Uterus (tissue), 4 donors: ENCODE data around the gene PCGF1. TPM values are rescaled to one million over a fixed set of nuclear protein-coding genes. Genes with fewer than 3 reads are reported as not detected.

Experiments used
- DNase-seq, 2 donors: peaks; one replicate each; pipeline ENCODE4 v3.0.0-alpha.2; 2019 to 2020
- H3K27ac ChIP-seq, 2 donors: fragments of 200-600 bp; sonication (generic); 1 replicate in 1 of 2; 2 replicates in 1 of 2; pipeline ENCODE4 v1.5.1; 2016 to 2018
- H3K27me3 ChIP-seq, 2 donors: fragments of 200-600 bp; sonication (generic); one replicate each; pipeline ENCODE4 v1.5.1; 2018 to 2019; ENCODE audit warnings: control low read depth in 1 of 2
- H3K36me3 ChIP-seq, 2 donors: fragments of 200-600 bp; sonication (generic); one replicate each; pipeline ENCODE4 v1.5.1; 2019; ENCODE audit warnings: control low read depth in 1 of 2
- H3K4me1 ChIP-seq, 2 donors: fragments of 200-600 bp; sonication (generic); one replicate each; pipeline ENCODE4 v1.5.1; 2018 to 2019; ENCODE audit warnings: control low read depth in 1 of 2
- H3K4me3 ChIP-seq, 2 donors: fragments of 200-600 bp; sonication (generic); 1 replicate in 1 of 2; 2 replicates in 1 of 2; pipeline ENCODE4 v1.5.1; 2018 to 2019; ENCODE audit warnings: mild to moderate bottlenecking in 1 of 2
- H3K9me3 ChIP-seq, 2 donors: fragments of 200-600 bp; sonication (generic); one replicate each; pipeline ENCODE4 v1.5.1; 2019; ENCODE audit warnings: control low read depth in 1 of 2
- CTCF ChIP-seq, 4 experiments: fragments of 200-600 bp in 2 of 4; fragments of 450-650 bp in 2 of 4; sonication (generic) in 2 of 4; IDR thresholded peaks; one replicate each; pipeline ENCODE4 v1.5.1; 2016 to 2019; ENCODE audit warnings: antibody characterized with exemption in 4 of 4, mild to moderate bottlenecking in 2 of 4, moderate library complexity in 1 of 4
- POLR2A ChIP-seq, 2 donors: fragments of 450-650 bp; IDR thresholded peaks; one replicate each; pipeline ENCODE4 v1.6.1; 2016; ENCODE audit warnings: antibody characterized with exemption in 2 of 2, mild to moderate bottlenecking in 1 of 2, moderate library complexity in 1 of 2
- intact Hi-C: fragments of 100-400 bp; cut with DNase I; formaldehyde crosslinking; loops from one replicate; pipeline ENCODE4 v1.15.1; 2023; ENCODE audit warnings: low total_unique reads
- total RNA-seq, 4 donors: library from RNA; depleted of rRNA in 3 of 4; stranded (reverse); fragments of >200 nt in 3 of 4; gene quantifications; one replicate each; pipeline versions ENCODE4 v1.1.0 to v1.2.4, GENCODE V29; 2014 to 2023
- donor health status: DM: yes; HTN: yes; CAD: no.

The PCGF1 gene
- total RNA-seq, 4 donors from 2014 or later, result 2.9 to 11.3 (median 9.7) TPM

DNA sequence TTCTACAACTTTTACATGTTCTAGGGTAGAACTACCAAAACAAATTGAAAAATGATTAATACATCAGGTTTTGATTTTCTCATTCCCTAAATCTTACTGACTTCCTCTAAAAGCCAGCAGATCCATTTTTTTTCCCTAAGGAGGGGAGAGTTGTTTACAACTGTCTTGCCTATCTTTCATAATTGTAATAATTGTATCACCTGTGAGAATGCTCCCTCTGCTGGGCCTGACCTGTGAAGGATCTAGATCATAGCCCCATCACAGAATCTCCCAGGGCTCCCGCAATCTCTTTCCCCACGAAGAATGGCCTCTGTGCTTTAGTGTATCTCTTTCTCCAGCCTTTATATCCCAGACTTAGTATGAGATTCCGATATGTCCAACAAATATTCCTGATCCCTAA is 37.1 kb upstream of the PCGF1 start:
- DNase-seq, result no peak
- intact Hi-C loops, result no loop called here

GRCh38 chr2:74542978-74543377 is 35.5 kb upstream of the PCGF1 start:
- intact Hi-C loops, result no loop called here
- DNase-seq, result no peak

More for the DNA sequence above, 37.1 kb upstream of the PCGF1 start:
- no peak overlapping the region for H3K4me3 ChIP-seq
- no peak for TF ChIP-seq CTCF (IDR thresholded peaks at IDR 0.05)
- TF ChIP-seq POLR2A (IDR thresholded peaks at IDR 0.05), result no peak
- H3K27me3 ChIP-seq, result no peaks in the 10 kb centered on the region
- H3K4me1 ChIP-seq, result no peaks in the 10 kb centered on the region
- no peak overlapping the region for H3K27ac ChIP-seq
- no peaks in the 10 kb centered on the region for H3K9me3 ChIP-seq
- no peaks in the 10 kb centered on the region for H3K36me3 ChIP-seq

GRCh38 chr2:74540291-74540690 is 32.8 kb upstream of the PCGF1 start:
- no peak overlapping the region for H3K4me3 ChIP-seq

More at GRCh38 chr2:74542978-74543377, 35.5 kb upstream of the PCGF1 start:
- Histone ChIP-seq H3K27me3 (no peaks in the 10 kb centered on the region), H3K36me3 (no peaks in the 10 kb centered on the region), H3K4me3 (no peak overlapping the region), H3K27ac (no peak overlapping the region), H3K9me3 (no peaks in the 10 kb centered on the region), H3K4me1 (no peaks in the 10 kb centered on the region)
- TF ChIP-seq CTCF (IDR thresholded peaks at IDR 0.05) (no peak), POLR2A (IDR thresholded peaks at IDR 0.05) (no peak)

DNA sequence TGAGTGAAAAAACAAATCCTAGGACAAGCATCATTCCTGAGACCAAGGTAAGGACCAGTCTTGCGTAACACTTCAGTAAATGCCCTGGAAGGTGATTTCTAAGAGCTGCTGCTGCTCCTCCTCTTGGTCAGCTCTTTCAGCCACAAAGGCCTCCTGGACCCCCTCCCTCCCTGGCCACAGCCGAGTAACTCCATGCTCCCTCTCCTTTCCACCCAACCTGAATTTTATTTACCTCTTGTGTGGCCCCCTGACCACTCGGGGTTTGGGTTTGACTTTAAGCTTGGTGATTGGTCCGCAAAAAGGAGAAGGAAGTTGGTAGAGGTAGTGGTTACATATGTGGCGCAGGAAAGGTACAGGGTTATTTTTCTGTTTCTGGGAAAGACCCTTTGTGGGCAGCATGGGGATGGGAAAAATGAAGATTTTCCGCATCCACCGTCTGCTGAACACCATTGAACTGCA is 31.4 kb upstream of the PCGF1 start:
- no peaks in the 10 kb centered on the region for H3K9me3 ChIP-seq
- no peaks in the 10 kb centered on the region for H3K27me3 ChIP-seq
- no peaks in the 10 kb centered on the region for H3K4me1 ChIP-seq
- TF ChIP-seq CTCF (IDR thresholded peaks at IDR 0.05) (no peak), POLR2A (IDR thresholded peaks at IDR 0.05) (no peak)
- intact Hi-C loops, result no loop called here
- no peak for DNase-seq
- H3K36me3 ChIP-seq, result no peaks in the 10 kb centered on the region
- no peak overlapping the region for H3K4me3 ChIP-seq
- no peak overlapping the region for H3K27ac ChIP-seq

More at GRCh38 chr2:74540291-74540690, 32.8 kb upstream of the PCGF1 start:
- DNase-seq, result no peak
- H3K36me3 ChIP-seq, result no peaks in the 10 kb centered on the region
- no peaks in the 10 kb centered on the region for H3K9me3 ChIP-seq
- no peaks in the 10 kb centered on the region for H3K4me1 ChIP-seq
- H3K27ac ChIP-seq, result no peak overlapping the region
- H3K27me3 ChIP-seq, result no peaks in the 10 kb centered on the region
- no peak for TF ChIP-seq CTCF (IDR thresholded peaks at IDR 0.05)
- no peak for TF ChIP-seq POLR2A (IDR thresholded peaks at IDR 0.05)
- intact Hi-C loops, result no loop called here

GRCh38 chr2:74537140-74537539 is 29.6 kb upstream of the PCGF1 start:
- Histone ChIP-seq H3K4me1 (no peaks in the 10 kb centered on the region), H3K27me3 (no peaks in the 10 kb centered on the region), H3K9me3 (no peaks in the 10 kb centered on the region), H3K4me3 (no peak overlapping the region), H3K36me3 (no peaks in the 10 kb centered on the region), H3K27ac (no peak overlapping the region)
- DNase-seq, result no peak
- intact Hi-C loops, result no loop called here
- no peak for TF ChIP-seq CTCF (IDR thresholded peaks at IDR 0.05)
